HG02642 (cell line): ENCODE measurements around the gene USP40.

Experiments used
- ATAC-seq: cut with Tn5 transposase; IDR thresholded peaks from one replicate; pipeline ENCODE4 v1.9.1; 2021; ENCODE audit warnings: mild to moderate bottlenecking; ENCODE audit not compliant: unreplicated experiment, poor library complexity

Gene USP40

GRCh38 chr2:233479616-233480489 is 86.7 kb downstream of the USP40 start:
- ATAC-seq: no peak

DNA sequence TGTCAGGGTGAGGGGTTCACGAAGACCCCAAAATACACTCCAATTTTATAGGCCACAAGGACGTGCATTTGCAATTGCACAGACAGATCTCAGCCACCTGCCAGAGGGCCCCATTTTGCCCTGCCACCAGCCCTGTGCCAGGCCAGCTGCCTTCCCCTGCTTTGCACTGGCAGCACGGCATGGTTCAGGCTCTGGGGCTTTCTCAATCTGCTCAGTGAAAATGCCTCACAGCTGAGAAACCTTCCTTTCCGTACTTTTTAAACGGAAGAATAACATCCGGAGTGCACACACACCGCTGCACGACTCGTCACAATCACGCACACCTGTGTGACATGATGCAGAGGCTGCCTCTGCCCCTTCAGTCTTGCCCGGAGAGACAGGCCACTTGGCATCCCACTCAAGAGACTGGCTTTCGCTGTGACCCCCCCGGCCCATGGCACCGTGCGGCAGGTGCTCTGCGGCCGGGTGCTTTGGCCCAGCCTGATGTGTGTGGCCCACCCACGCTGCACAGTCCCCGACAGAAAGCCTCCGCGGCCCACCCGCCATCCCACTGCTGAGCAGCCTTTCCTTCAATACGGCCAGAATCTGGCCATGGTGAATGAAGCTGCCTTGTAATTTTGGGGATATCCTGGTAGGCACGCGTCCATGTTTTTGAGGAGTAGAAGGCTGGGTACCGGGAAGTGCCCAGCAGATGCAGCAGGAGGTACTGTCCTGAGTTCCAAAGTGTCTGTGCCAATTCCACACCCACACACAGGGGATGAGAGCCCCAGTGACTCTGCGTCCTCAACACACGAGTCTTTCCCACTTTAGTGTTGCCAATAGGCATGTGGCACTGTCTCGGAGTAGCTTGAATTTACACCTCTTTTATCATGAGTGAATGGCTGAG is 88.8 kb downstream of the USP40 start:
- ATAC-seq: no peak

DNA sequence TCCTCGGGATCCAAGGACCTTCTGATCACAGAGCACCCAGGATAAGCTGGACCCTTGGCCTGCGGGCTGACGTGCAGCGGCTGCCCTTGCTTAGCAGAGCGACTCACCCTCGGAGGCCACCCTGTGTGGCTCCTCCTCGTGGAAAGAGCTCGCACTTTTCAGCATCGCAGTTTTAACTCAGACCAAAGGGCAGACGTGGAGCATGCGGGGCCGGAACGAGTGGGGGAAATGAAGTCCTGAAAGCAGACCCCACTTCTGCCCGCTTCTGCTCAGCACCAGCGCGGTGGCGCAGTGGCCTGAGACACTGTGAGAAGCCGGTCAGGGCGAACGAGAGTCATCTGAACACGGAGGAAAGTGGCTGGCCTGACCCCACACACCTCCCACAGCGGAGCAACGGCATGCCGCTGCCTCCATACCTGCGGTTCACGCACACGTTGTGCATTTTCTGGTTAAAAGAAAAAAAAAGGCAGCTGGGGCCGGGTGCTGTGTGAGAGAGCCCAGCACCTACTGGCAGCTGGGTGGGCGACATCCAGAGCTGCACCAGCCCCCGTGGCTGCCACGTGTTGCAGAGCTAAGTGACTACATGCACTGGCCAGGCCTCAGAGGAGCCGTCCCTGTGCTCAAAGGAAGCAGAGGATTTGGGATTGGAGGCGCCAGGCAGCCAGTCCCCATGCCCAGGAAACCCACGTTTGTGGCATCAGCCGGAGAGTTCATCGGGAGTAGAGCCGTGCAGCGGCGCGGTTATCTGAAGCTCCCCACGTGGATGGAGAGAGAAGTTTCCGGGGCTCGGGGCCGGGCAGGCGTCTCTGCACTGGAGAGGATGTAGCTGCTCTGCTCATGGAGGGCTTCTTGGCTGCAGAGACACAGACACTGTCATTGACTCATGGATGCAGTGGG is 89.7 kb downstream of the USP40 start:
- no peak for ATAC-seq

- no peak for ATAC-seq
Measured at GRCh38 chr2:233476063-233476410, 90.5 kb downstream of the USP40 start.

DNA sequence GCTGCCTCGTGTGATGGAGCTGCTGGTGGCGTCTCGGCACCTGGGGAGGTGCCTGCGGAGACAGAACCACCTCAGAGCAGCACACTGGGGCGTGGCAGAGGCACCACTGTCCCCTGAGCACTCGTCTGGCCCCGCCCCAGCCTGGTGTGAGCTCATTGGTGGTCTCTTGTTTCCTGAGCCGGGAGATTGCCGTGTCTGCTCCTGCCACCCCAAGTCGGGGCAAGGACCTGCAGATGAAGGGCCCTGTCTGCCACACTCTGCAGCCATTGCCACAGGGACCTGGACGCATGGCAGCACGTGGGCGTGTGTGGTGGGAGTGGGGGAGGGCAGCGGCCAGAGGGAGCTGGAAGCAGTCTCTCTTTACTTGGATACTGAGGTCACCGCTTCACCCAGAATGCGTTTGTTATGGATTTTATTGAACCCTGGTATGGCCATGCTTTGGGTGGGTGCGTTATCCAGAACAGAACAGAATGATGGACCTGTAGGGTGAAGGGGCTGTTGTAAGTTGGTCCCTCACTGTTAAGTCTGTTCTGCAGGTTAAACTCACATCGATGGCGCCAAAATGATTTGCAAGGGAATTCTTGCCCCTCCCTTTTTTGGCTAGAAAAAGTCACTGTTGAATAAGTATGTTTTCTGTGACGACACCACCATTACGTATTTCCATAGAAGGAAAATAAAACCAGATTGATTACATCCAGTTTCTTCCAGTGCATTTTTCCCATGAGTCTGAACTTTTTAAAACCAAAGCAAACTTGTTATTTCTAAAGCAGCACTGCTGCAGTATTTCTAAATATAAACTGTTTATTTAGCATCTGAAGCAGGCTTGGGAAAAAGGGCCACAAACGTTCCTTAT is 92.0 kb downstream of the USP40 start:
- no peak for ATAC-seq

GRCh38 chr2:233473878-233474277 is 92.7 kb downstream of the USP40 start:
- ATAC-seq: no peak

DNA sequence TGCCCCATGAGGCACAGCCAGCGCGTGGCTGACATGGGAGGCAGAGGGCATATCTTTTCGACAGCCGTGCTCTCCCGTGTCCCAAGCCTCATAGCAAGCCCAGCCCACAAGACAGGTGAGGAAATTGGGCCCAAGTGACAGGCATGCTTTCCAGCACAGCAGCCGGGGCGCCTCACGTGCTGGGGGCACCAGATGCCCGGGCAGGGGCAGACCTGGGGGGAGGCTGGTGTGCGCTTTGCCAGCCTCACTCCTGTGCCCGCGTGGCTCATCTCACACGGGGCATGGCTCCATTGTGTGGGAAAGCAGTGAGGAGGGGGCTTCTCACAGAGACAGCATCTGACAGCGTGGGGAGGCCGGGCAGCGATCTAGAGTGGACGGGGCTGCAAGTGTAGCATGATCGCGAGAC is 93.2 kb downstream of the USP40 start:
- no peak for ATAC-seq

DNA sequence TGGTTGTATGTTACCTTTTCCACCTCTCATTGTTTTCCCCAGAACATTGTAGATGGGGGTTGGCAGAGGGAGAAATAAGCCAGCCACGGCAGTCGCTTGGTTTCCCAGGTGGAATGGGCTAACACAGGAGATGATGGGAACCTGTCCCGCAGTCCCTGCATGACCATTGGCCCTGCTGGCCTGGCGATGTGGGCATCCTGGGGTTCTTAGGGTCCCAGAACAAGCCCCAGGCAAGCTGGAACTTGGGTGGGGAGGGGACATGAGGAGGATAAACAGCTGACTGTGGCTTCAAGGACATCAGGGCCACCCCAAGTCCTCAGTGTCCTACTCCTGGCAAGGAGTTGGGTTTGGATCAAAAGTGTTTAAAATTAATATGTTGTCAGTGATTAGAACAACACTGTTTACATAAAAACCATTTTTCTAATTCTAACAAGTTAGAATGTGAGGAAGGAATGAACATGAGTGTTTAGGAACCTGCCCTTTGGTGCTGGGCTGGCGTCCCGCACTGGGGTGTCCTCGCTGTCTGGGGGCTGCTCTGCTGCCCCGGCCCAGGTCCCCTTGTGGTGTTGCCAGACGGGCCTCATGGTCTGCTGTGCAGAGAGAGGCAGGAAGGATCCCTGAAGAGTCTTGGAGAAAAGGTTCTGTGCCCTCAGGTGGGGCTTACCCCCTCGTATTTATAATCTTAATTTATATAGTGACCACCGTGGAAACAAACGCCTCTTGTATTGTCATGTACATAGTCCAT is 95.1 kb downstream of the USP40 start:
- no peak for ATAC-seq

- ATAC-seq: no peak
Measured at GRCh38 chr2:233470839-233471238, 95.7 kb downstream of the USP40 start.

DNA sequence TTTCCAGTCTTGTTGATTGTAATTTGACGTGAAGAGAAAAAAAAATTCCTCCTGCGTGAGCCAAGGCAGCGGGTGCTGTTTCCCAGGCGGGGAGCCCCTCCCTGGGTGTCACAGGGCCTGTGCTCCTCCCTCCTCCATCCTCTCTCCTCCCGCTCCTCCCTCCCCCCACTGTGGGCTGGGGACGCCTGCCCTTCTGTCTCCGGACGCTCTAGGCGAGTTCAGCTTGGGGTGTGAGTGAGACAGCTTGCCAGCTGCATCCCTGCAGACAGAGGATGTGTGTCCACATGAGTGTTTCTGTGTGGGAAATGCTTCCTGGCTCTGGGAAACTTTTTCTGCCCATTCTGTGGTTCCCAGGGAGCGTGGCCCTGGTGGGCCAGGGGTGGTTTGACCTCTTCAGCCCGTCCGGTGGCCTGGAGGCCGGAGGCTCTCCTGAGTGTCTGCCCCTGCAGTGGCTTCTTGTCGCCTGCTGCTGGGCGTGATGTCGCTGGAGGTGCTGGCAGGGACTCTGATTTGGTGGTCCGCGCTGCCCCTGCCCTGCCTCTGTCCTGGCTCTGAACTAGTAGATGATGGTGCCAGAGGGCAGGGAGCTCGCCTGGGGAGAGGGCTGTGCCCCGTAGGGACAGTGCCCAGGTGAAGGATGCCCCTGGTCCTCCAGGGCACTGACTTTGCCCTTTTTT is 96.4 kb downstream of the USP40 start:
- no peak for ATAC-seq

GRCh38 chr2:233469261-233470010 is 97.1 kb downstream of the USP40 start:
- no peak for ATAC-seq

- no peak for ATAC-seq
Measured at GRCh38 chr2:233468741-233469110, 97.9 kb downstream of the USP40 start.

- ATAC-seq: no peak
Measured at GRCh38 chr2:233468047-233468740, 98.4 kb downstream of the USP40 start.

DNA sequence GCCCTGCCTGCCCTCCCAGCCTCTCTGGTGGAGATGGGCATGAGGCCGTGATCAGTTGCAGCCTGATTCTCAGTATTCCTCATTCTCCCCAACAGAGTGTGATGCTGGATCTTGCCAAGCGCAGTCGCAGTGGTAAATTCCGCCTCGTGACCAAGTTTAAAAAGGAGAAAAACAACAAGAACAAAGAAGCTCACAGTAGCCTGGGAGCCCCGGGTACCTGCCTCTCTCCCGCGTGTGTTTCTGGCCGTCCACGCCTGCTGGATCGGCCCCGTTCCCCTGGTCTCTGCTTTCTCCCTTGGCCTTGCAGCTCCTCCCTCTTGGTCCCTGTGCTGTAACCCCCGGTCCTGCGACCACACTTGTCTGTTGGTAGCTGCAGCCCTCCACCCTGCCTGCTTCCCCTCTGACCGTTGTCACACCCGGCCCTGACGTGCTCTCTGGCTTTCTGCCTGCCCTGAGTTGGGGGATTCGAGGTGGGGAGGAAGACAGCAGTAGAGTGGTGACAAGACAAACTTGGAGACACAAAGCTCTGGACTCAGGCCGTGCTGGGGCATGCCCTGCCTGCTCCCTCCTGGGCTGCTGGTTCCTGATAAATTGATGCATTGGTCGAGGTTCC is 99.5 kb downstream of the USP40 start:
- ATAC-seq: no peak

- ATAC-seq: no peak
Measured at GRCh38 chr2:233464531-233465240, 101.9 kb downstream of the USP40 start.

DNA sequence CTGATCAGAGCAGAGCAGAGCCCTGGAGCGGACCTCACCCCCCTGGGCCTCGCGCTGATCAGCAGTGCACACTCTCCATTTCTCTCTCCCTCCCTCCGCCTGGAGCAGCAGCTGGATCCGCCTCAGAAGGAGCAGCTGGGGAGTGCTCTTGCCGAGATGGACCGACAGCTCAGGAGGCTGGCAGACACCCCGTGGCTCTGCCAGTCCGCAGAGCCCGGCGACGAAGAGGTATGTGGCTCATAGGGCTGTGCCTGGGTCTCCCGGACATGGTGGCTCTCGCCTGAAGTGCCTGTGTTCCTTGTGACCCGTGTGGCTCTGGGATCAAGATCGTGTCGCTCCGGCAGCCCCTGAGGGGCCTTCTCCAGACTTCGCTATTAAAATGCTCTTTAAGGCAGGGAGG is 102.5 kb downstream of the USP40 start:
- ATAC-seq: no peak
